ENCODE measurements around the gene EFNB2.

EFNB2 gene

GRCh38 chr13:106464076-106464475, 71.4 kb downstream of the EFNB2 start:
- Histone ChIP-seq H3K4me1 (ENCODE audit: insufficient read depth, insufficient read length) (no peaks in the 10 kb centered on the region), H3K9ac (ENCODE audit: insufficient read length, low read depth) (no peak overlapping the region), H3K36me3 (ENCODE audit: insufficient read depth, insufficient read length, low read length) (no peaks in the 10 kb centered on the region), H3K4me3 (ENCODE audit: insufficient read length, low read depth) (no peak overlapping the region), H3K27me3 (ENCODE audit: insufficient read depth, insufficient read length) (no peaks in the 10 kb centered on the region), H3K9me3 (ENCODE audit: insufficient read depth, low read length) (no peaks in the 10 kb centered on the region)
- no peak for DNase-seq (ENCODE audit: low read depth, low spot score)
- TF ChIP-seq YY1 (IDR thresholded peaks at IDR 0.05; ENCODE audit: insufficient read depth, insufficient read length) (no peak), SUZ12 (IDR thresholded peaks at IDR 0.05; ENCODE audit: extremely low read depth, insufficient read depth, insufficient read length) (no peak), ZNF274 (IDR thresholded peaks at IDR 0.05; ENCODE audit: low read depth, low read length) (no peak)

GRCh38 chr13:106462710-106463109, 72.8 kb downstream of the EFNB2 start:
- H3K9me3 ChIP-seq (ENCODE audit: insufficient read depth, low read length): no peaks in the 10 kb centered on the region
- no peak for TF ChIP-seq ZNF274 (IDR thresholded peaks at IDR 0.05; ENCODE audit: low read depth, low read length)
- TF ChIP-seq YY1 (IDR thresholded peaks at IDR 0.05; ENCODE audit: insufficient read depth, insufficient read length): no peak
- no peak for TF ChIP-seq SUZ12 (IDR thresholded peaks at IDR 0.05; ENCODE audit: extremely low read depth, insufficient read depth, insufficient read length)
- H3K4me3 ChIP-seq (ENCODE audit: insufficient read length, low read depth): no peak overlapping the region
- H3K27me3 ChIP-seq (ENCODE audit: insufficient read depth, insufficient read length): no peaks in the 10 kb centered on the region
- H3K36me3 ChIP-seq (ENCODE audit: insufficient read depth, insufficient read length, low read length): no peaks in the 10 kb centered on the region
- H3K9ac ChIP-seq (ENCODE audit: insufficient read length, low read depth): no peak overlapping the region
- no peak for DNase-seq (ENCODE audit: low read depth, low spot score)
- no peaks in the 10 kb centered on the region for H3K4me1 ChIP-seq (ENCODE audit: insufficient read depth, insufficient read length)

- no peaks in the 10 kb centered on the region for H3K9me3 ChIP-seq (ENCODE audit: insufficient read depth, low read length)
- no peaks in the 10 kb centered on the region for H3K27me3 ChIP-seq (ENCODE audit: insufficient read depth, insufficient read length)
- DNase-seq (ENCODE audit: low read depth, low spot score): no peak
These were observed 79.7 kb downstream of the EFNB2 start for GRCh38 chr13:106455777-106456176.

GRCh38 chr13:106455190-106455589, 80.3 kb downstream of the EFNB2 start:
- Histone ChIP-seq H3K9me3 (ENCODE audit: insufficient read depth, low read length) (no peaks in the 10 kb centered on the region), H3K27me3 (ENCODE audit: insufficient read depth, insufficient read length) (no peaks in the 10 kb centered on the region), H3K9ac (ENCODE audit: insufficient read length, low read depth) (no peak overlapping the region), H3K4me1 (ENCODE audit: insufficient read depth, insufficient read length) (no peaks in the 10 kb centered on the region), H3K4me3 (ENCODE audit: insufficient read length, low read depth) (no peak overlapping the region), H3K36me3 (ENCODE audit: insufficient read depth, insufficient read length, low read length) (no peaks in the 10 kb centered on the region)
- TF ChIP-seq ZNF274 (IDR thresholded peaks at IDR 0.05; ENCODE audit: low read depth, low read length) (no peak), SUZ12 (IDR thresholded peaks at IDR 0.05; ENCODE audit: extremely low read depth, insufficient read depth, insufficient read length) (no peak), YY1 (IDR thresholded peaks at IDR 0.05; ENCODE audit: insufficient read depth, insufficient read length) (no peak)
- no peak for DNase-seq (ENCODE audit: low read depth, low spot score)

More at GRCh38 chr13:106455777-106456176, 79.7 kb downstream of the EFNB2 start:
- Histone ChIP-seq H3K36me3 (ENCODE audit: insufficient read depth, insufficient read length, low read length) (no peaks in the 10 kb centered on the region), H3K9ac (ENCODE audit: insufficient read length, low read depth) (no peak overlapping the region), H3K4me3 (ENCODE audit: insufficient read length, low read depth) (no peak overlapping the region), H3K4me1 (ENCODE audit: insufficient read depth, insufficient read length) (no peaks in the 10 kb centered on the region)
- TF ChIP-seq ZNF274 (IDR thresholded peaks at IDR 0.05; ENCODE audit: low read depth, low read length): no peak
- TF ChIP-seq SUZ12 (IDR thresholded peaks at IDR 0.05; ENCODE audit: extremely low read depth, insufficient read depth, insufficient read length): no peak
- no peak for TF ChIP-seq YY1 (IDR thresholded peaks at IDR 0.05; ENCODE audit: insufficient read depth, insufficient read length)

GRCh38 chr13:106453101-106453500, 82.4 kb downstream of the EFNB2 start:
- Histone ChIP-seq H3K27me3 (ENCODE audit: insufficient read depth, insufficient read length) (no peaks in the 10 kb centered on the region), H3K9ac (ENCODE audit: insufficient read length, low read depth) (no peak overlapping the region), H3K36me3 (ENCODE audit: insufficient read depth, insufficient read length, low read length) (no peaks in the 10 kb centered on the region), H3K9me3 (ENCODE audit: insufficient read depth, low read length) (no peaks in the 10 kb centered on the region), H3K4me1 (ENCODE audit: insufficient read depth, insufficient read length) (no peaks in the 10 kb centered on the region), H3K4me3 (ENCODE audit: insufficient read length, low read depth) (no peak overlapping the region)
- TF ChIP-seq SUZ12 (IDR thresholded peaks at IDR 0.05; ENCODE audit: extremely low read depth, insufficient read depth, insufficient read length): no peak
- TF ChIP-seq YY1 (IDR thresholded peaks at IDR 0.05; ENCODE audit: insufficient read depth, insufficient read length): no peak
- no peak for TF ChIP-seq ZNF274 (IDR thresholded peaks at IDR 0.05; ENCODE audit: low read depth, low read length)
- DNase-seq (ENCODE audit: low read depth, low spot score): no peak

GRCh38 chr13:106450991-106451390, 84.5 kb downstream of the EFNB2 start:
- Histone ChIP-seq H3K4me3 (ENCODE audit: insufficient read length, low read depth) (no peak overlapping the region), H3K36me3 (ENCODE audit: insufficient read depth, insufficient read length, low read length) (no peaks in the 10 kb centered on the region), H3K9me3 (ENCODE audit: insufficient read depth, low read length) (no peaks in the 10 kb centered on the region), H3K9ac (ENCODE audit: insufficient read length, low read depth) (no peak overlapping the region), H3K27me3 (ENCODE audit: insufficient read depth, insufficient read length) (no peaks in the 10 kb centered on the region), H3K4me1 (ENCODE audit: insufficient read depth, insufficient read length) (no peaks in the 10 kb centered on the region)
- no peak for TF ChIP-seq YY1 (IDR thresholded peaks at IDR 0.05; ENCODE audit: insufficient read depth, insufficient read length)
- TF ChIP-seq ZNF274 (IDR thresholded peaks at IDR 0.05; ENCODE audit: low read depth, low read length): no peak
- no peak for TF ChIP-seq SUZ12 (IDR thresholded peaks at IDR 0.05; ENCODE audit: extremely low read depth, insufficient read depth, insufficient read length)
- DNase-seq (ENCODE audit: low read depth, low spot score): no peak

- no peak for DNase-seq (ENCODE audit: low read depth, low spot score)
- Histone ChIP-seq H3K9me3 (ENCODE audit: insufficient read depth, low read length) (no peaks in the 10 kb centered on the region), H3K9ac (ENCODE audit: insufficient read length, low read depth) (no peak overlapping the region), H3K27me3 (ENCODE audit: insufficient read depth, insufficient read length) (no peaks in the 10 kb centered on the region), H3K36me3 (ENCODE audit: insufficient read depth, insufficient read length, low read length) (no peaks in the 10 kb centered on the region), H3K4me3 (ENCODE audit: insufficient read length, low read depth) (no peak overlapping the region), H3K4me1 (ENCODE audit: insufficient read depth, insufficient read length) (no peaks in the 10 kb centered on the region)
- TF ChIP-seq YY1 (IDR thresholded peaks at IDR 0.05; ENCODE audit: insufficient read depth, insufficient read length) (no peak), ZNF274 (IDR thresholded peaks at IDR 0.05; ENCODE audit: low read depth, low read length) (no peak), SUZ12 (IDR thresholded peaks at IDR 0.05; ENCODE audit: extremely low read depth, insufficient read depth, insufficient read length) (no peak)
These were observed 86.4 kb downstream of the EFNB2 start for GRCh38 chr13:106449096-106449495.

All from NT2/D1 (cell line).